Muscle of leg (tissue), 11 donors: ENCODE measurements around the gene SLC9A3. TPM values are rescaled to one million over a fixed set of nuclear protein-coding genes. Genes with fewer than 3 reads are reported as not detected.

Experiments
- DNase-seq: peaks from one replicate; pipeline ENCODE4 v3.0.0; 2013
- H3K27ac ChIP-seq: one replicate; pipeline ENCODE4 v1.5.1; 2013; ENCODE audit warnings: mild to moderate bottlenecking, low read length, control low read depth
- H3K27me3 ChIP-seq: one replicate; pipeline ENCODE4 v1.6.1; 2013; ENCODE audit warnings: low read length; ENCODE audit not compliant: control insufficient read depth, insufficient read depth
- H3K36me3 ChIP-seq: one replicate; pipeline ENCODE4 v1.6.1; 2013; ENCODE audit warnings: low read length; ENCODE audit not compliant: control insufficient read depth, insufficient read depth
- H3K4me1 ChIP-seq: one replicate; pipeline ENCODE4 v1.6.1; 2013; ENCODE audit warnings: low read length; ENCODE audit not compliant: control insufficient read depth, insufficient read depth
- H3K4me3 ChIP-seq: one replicate; pipeline ENCODE4 v1.5.1; 2013; ENCODE audit warnings: low read length, control low read depth
- H3K9me3 ChIP-seq: replicated peaks from 2 replicates; pipeline ENCODE4 v1.6.1; 2013; ENCODE audit warnings: low read depth, low read length; ENCODE audit not compliant: control insufficient read depth
- WGBS: methylation state at CpG from one replicate; pipeline ENCODE4 v1.1.5; 2013; ENCODE audit warnings: missing lambda C conversion rate; ENCODE audit not compliant: insufficient coverage; 5-methylcytosine and 5-hydroxymethylcytosine counted together
- polyA plus RNA-seq, 8 donors: library from polyadenylated mRNA; unstranded; fragments of 120-200 nt; gene quantifications; one replicate each; pipeline versions ENCODE4 v1.2.1 to v1.2.3, GENCODE V29; 2013; ENCODE audit warnings: inconsistent platforms in 1 of 8, low replicate concordance in 1 of 8; ENCODE audit not compliant: insufficient read length in 8 of 8, insufficient read depth in 1 of 8
- total RNA-seq: library from RNA; stranded (reverse); fragments of 120-200 nt; gene quantifications from one replicate; pipeline ENCODE4 v1.2.4, GENCODE V29; 2013

The SLC9A3 gene
- total and polyA plus RNA-seq, 9 donors = 1.2 to 8.2 (median 2.4) TPM

DNA sequence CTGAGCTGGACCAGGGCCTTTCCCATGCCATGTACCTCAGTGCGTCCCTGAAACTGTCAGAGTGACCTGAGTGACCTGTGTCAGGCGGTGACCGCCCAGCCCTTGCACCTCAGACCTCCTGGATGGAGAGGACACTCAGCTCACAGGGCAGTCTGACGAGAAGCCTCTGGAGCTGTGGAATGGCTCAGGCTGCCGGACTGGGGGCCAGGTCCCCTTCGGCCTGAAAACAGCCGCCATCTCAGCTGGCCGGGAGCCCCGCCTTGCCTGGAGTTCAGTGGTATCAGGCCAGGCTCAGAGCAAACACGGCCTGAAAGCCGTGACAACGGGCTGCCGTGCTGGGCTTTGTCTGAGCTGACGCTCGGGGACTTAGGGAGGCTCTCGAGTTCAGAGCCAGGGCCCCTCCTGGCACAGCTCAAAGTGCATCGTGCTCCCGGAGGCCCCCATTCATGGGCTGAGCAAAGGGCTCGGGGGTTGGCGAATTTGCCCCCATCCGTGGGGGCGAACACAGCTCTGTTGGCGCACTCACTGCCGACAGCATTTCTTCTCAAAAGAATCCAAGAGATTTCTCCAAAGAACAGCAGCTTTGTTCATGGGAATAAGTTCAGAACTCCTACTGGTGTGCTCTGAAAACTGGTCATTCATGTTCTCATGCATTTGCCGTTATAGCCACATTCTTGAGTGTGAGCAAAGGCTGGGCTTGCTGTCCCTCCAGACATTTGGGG is 8.4 kb upstream of the SLC9A3 start:
- H3K27me3 ChIP-seq = peaks cover 61% of the 10 kb centered on the region
- no peak overlapping the region for H3K4me3 ChIP-seq
- H3K4me1 ChIP-seq = peaks cover 29% of the 10 kb centered on the region
- no peak for DNase-seq
- H3K36me3 ChIP-seq = no peaks in the 10 kb centered on the region
- H3K9me3 ChIP-seq = no peaks in the 10 kb centered on the region
- WGBS = 52% methylated on average over 25 of the region's 25 CpGs
- no peak overlapping the region for H3K27ac ChIP-seq

DNA sequence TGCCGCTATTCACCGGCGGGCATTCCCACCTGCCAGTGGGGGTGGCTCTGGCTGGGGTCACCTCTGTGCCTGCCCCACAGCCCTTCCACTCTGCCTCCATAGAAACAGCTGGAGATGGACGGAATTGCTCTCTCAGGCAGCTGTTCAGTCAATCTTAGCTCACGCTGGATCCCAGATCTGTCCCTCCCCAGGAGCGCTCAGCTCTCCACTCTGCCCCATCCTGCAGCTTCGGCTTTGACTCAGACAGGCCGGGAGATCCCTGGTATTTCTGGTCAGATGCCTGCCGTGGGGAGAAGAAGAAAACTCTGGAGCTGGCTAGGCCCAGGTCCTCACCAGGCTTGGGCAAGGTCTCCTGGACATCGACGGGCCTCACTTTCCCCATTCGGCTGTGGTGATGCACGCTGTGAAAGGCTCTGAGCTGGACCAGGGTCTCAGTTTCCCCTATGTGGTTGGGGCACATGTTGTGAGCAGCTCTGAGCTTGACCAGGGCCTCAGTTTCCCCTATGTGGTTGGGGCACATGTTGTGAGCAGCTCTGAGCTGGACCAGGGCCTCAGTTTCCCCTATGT is 7.6 kb upstream of the SLC9A3 start:
- 78% methylated on average over 9 of the region's 13 CpGs for WGBS
- peaks cover 65% of the 10 kb centered on the region for H3K27me3 ChIP-seq

DNA sequence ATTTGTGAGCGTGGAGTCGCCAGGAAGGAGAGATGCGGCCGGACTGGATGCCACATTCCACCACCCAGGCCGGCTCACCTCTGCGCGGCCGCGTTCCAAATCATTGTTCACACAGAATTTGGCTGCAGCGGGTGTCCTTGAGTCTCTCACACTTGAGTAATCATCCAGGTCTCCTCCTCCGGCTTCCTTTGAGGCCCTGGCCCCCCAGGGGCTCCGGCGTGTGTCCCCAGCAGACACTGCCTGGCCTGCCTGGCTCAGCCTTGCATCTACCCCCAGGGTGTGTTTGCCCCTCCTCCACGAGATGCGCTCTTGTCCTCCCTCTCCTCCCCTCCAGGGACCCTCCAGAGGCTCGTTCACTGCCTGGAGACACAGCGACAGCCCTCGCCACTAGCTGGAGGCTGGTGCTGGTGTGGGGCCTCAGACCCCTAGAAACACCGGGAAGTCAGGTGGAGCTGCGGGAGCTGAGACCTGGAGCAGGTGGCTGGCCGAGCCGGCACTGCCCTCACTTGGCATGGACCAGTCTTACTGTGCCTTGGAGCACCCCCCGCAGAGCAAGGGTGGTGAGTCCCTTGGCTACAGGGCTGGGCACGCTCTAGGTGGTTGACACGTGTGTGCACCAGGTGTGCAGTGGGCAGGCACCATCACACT is 7.0 kb upstream of the SLC9A3 start:
- DNase-seq = no peak
- Histone ChIP-seq H3K36me3 (no peaks in the 10 kb centered on the region), H3K27ac (no peak overlapping the region), H3K27me3 (peaks cover 71% of the 10 kb centered on the region), H3K4me3 (no peak overlapping the region), H3K4me1 (peaks cover 29% of the 10 kb centered on the region), H3K9me3 (no peaks in the 10 kb centered on the region)
- 61% methylated on average over 20 of the region's 25 CpGs for WGBS

More for the DNA sequence above, 7.6 kb upstream of the SLC9A3 start:
- Histone ChIP-seq H3K9me3 (no peaks in the 10 kb centered on the region), H3K4me1 (peaks cover 29% of the 10 kb centered on the region), H3K36me3 (no peaks in the 10 kb centered on the region), H3K4me3 (no peak overlapping the region), H3K27ac (no peak overlapping the region)
- peak; percentile 32 for DNase-seq

DNA sequence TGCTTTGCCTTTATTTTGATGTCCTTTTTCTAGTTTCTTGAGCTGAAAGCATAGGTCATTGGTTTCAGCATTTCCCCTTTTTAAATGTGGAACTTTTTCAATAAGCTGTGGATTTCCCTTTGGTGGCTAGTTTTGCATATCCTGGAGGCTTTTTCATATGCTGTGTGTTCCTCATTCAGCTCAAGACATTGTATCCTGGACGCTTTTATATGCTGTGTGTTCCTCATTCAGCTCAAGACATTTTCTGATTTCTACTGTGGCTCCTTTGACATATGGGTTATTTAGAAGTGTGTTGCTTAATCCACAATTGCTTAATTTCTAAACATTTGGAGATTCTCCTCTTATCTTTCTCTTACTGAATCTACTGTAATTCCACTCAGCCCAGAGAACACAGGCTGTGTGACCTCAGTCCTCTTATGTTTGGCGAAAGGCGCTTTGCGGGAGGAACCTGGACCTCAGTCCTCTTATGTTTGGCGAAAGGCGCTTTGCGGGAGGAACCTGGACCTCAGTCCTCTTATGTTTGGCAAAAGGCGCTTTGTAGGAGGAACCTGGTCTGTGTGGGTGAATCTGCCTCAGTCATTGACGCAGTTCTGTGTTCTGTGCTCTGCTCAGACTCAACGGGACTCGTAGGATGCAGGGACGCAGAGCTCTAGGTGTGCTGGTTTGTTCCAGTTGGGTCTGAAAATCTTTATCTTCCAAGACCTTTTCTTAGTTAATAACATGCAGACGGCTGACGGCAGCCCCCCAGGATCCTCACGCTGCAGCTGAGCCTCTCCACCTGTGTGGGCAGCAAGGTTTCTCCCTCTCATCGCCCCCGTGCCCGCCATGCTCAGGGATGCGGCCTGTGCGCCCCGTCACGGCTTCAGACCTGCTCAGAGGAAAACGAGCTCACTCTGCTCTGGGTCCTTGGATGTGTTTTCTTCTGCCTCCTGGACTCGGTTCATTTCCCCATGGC is 6.0 kb upstream of the SLC9A3 start:
- Histone ChIP-seq H3K27me3 (peaks cover 78% of the 10 kb centered on the region), H3K36me3 (no peaks in the 10 kb centered on the region), H3K4me1 (peaks cover 29% of the 10 kb centered on the region), H3K4me3 (no peak overlapping the region), H3K9me3 (no peaks in the 10 kb centered on the region), H3K27ac (no peak overlapping the region)
- 65% methylated on average over 22 of the region's 24 CpGs for WGBS
- DNase-seq = peak; percentile 59

DNA sequence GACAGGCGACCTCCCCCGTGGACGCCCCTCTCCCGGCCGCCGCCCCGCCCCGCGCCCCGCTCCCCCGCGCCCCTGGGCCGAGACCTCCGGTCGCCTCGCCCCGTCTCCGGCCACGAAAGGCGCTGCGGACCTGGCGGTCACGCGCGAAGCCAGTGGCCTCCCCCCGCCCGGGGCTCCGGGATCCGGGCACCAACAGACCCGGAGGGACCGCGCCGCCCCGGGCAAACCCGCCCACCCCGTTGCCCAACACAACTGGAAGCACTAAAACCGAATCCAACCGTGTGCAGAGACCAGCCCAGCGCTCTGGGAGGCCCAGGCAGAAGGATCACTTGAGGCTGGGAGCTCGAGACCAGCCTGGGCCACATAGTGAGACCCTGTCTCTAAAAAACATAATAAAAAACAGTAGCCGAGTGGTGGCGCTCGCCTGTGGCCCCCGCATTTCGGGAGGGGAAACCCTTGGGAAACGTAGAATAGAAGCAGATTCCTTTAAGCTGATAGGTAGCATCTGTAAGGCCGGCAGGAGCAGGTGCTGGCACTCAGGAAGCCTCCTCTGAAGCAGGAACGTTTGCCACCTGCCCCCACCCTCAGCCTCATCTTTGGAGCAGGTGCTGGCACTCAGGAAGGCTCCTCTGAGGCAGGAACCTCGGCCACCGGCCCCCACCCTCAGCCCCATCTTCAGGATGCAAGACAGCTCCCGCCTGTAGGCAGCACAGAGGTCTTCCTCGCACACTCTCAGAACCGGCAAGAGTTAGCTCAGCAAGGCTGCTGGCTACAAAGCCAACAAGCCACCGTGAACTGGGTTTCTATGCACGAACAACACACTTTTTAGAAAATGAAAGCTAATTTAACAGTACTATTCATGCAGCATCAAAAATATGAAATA is 4.6 kb upstream of the SLC9A3 start:
- no peaks in the 10 kb centered on the region for H3K9me3 ChIP-seq
- no peaks in the 10 kb centered on the region for H3K36me3 ChIP-seq
- H3K27ac ChIP-seq = no peak overlapping the region
- no peak for DNase-seq
- WGBS = 8% methylated on average over 41 of the region's 55 CpGs
- peaks cover 27% of the 10 kb centered on the region for H3K4me1 ChIP-seq
- no peak overlapping the region for H3K4me3 ChIP-seq
- H3K27me3 ChIP-seq = peaks cover 75% of the 10 kb centered on the region

DNA sequence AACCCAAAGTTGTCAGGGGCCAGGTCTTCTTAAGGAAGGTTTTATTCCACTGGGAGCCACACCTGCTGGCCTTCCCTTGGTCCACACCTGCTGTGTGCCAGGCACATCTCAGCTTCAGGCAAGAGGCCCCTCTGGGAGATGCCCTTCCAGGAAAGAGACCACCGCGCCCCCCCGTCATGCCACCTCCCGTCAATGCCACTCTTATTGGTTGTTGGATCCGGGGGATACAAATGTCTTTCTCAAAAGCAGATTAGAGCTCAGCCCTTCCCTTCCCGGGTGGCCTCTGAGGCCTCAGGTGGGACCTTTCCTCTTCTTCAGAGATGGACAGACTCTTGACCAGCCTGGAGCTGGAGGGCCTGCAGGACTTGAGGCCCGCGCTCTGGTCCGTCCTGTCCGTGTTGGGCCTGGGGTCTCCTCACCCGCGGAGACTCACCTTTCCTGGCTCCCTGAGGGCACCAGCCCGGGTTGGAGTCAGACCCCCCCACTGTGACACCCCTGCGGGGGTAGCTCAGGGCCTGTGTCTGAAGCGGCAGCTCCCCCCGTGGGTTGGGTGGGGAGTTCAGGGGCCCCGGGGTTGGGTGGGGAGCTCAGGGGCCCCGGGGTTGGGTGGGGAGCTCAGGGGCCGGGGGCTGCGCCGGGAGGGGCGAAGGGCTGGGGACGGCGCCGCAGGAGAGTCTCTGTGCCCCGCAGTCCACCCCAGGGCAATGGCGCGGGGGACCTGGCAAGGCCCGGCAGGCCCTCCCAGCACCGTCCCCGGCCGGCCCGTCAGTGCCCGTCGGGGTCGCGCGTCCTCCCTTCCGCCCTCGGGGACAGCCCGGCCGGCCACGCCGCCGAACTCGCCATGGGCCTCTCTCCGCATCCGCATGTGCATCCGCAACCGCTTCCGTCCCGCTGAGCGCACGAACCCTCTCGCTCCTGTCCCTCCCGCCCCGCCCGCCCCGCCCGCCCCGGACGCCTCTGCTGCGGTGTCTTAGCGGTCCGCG is 3.7 kb upstream of the SLC9A3 start:
- Histone ChIP-seq H3K27ac (no peak overlapping the region), H3K36me3 (no peaks in the 10 kb centered on the region), H3K27me3 (peaks cover 76% of the 10 kb centered on the region), H3K4me1 (peaks cover 26% of the 10 kb centered on the region), H3K4me3 (no peak overlapping the region), H3K9me3 (no peaks in the 10 kb centered on the region)
- WGBS = 9% methylated on average over 38 of the region's 66 CpGs
- DNase-seq = no peak

DNA sequence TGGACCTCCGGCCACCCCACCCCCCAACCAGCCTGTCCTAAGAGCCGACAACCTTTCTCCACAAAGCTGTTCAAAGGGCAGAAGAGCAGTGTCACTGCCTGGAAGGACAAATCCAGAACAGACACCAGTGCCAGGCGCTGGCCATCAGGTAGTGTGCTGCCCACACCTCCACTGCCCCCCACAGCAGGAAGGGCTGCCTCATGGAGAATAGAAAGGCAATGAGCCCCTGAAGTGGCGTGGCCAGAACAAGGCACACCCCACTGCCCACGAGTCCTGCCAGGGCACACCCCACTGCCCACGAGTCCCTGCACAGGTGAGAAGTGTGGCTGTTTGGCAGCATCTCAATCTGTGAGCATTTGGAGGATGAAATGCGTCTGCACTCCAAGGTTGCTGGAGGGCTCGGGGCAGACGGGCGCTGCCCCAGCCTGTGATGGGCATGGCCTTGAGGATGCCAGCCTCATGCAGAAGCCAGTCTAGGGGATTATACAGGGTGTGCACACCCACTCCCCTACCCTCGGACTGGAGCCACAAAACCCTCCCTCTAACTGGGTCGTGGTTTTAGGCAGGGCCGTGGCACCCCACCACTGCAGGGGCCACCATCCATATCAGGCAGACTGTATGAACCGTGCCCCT is 2.3 kb upstream of the SLC9A3 start:
- DNase-seq = no peak
- H3K27me3 ChIP-seq = peaks cover 85% of the 10 kb centered on the region
- H3K27ac ChIP-seq = no peak overlapping the region
- 74% methylated on average over 10 of the region's 14 CpGs for WGBS
- no peaks in the 10 kb centered on the region for H3K9me3 ChIP-seq
- peaks cover 13% of the 10 kb centered on the region for H3K4me1 ChIP-seq
- H3K4me3 ChIP-seq = no peak overlapping the region
- H3K36me3 ChIP-seq = no peaks in the 10 kb centered on the region

DNA sequence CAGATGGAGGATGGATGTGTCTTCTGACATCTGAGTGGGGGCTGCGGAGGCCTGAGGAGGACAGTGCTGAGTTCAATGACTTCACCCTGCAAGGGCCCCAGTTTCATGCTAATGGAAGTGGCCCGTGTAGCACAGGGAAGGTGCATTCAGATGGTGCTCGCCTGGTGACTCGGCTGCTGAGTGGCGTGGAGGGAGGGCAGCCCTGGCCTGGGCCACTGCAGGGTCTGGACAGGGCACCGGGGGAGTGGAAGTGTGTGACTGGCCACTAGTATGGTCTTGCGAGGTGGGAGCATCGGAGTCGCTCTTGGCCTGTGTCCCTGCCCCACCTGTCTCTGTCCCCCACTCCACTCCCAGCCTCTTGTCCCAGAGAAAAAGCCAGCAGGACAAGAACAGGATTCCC is 1.7 kb upstream of the SLC9A3 start:
- H3K4me3 ChIP-seq = no peak overlapping the region
- H3K9me3 ChIP-seq = no peaks in the 10 kb centered on the region
- H3K27ac ChIP-seq = no peak overlapping the region
- peaks cover 7% of the 10 kb centered on the region for H3K4me1 ChIP-seq
- DNase-seq = no peak
- peaks cover 85% of the 10 kb centered on the region for H3K27me3 ChIP-seq
- 42% methylated on average over 7 of the region's 9 CpGs for WGBS
- no peaks in the 10 kb centered on the region for H3K36me3 ChIP-seq
